MM.1S (cell line): ENCODE results near the gene ENOPH1.

Experiments used
- CTCF ChIP-seq: fragments of 300-600 bp; sonication (generic); IDR thresholded peaks from 2 replicates; pipeline ENCODE4 v1.5.1; 2016; ENCODE audit warnings: antibody characterized with exemption, low read length, mixed read lengths
- EZH2 ChIP-seq: fragments of 300-600 bp; sonication (generic); optimal IDR thresholded peaks from 2 replicates; pipeline ENCODE3; 2017; ENCODE audit warnings: low read depth, mild to moderate bottlenecking, antibody characterized with exemption, low read length, mixed read lengths
- EZH2phosphoT487 ChIP-seq: fragments of 300-600 bp; sonication (generic); IDR thresholded peaks from 2 replicates; pipeline ENCODE4 v1.6.1; 2018; ENCODE audit warnings: antibody characterized with exemption, low read length

- TF ChIP-seq CTCF: no peak
- no peak for TF ChIP-seq EZH2
- no peak for TF ChIP-seq EZH2phosphoT487
These were observed 4.6 kb downstream of the ENOPH1 start for GRCh38 chr4:82434949-82435348.
